ENCODE data around the gene MALSU1.

The MALSU1 gene

GRCh38 chr7:23279819-23280525 is 19.2 kb upstream of the MALSU1 start:
- no peaks in the 10 kb centered on the region for H3K27me3 ChIP-seq (ENCODE audit: insufficient read depth, low read depth, severe bottlenecking)
- TF ChIP-seq CTCF (IDR thresholded peaks at IDR 0.05; ENCODE audit: low read depth, low read length), result no peak
- no peaks in the 10 kb centered on the region for H3K36me3 ChIP-seq
- no peak for DNase-seq
- H3K27ac ChIP-seq, result no peak overlapping the region
- no peak overlapping the region for H3K4me3 ChIP-seq (ENCODE audit: low read depth, low read length)
- no peaks in the 10 kb centered on the region for H3K9me3 ChIP-seq (ENCODE audit: severe bottlenecking)

- H3K9me3 ChIP-seq (ENCODE audit: severe bottlenecking), result no peaks in the 10 kb centered on the region
- H3K27ac ChIP-seq, result no peak overlapping the region
- H3K36me3 ChIP-seq, result no peaks in the 10 kb centered on the region
- H3K4me3 ChIP-seq (ENCODE audit: low read depth, low read length), result no peak overlapping the region
- no peaks in the 10 kb centered on the region for H3K27me3 ChIP-seq (ENCODE audit: insufficient read depth, low read depth, severe bottlenecking)
- TF ChIP-seq CTCF (IDR thresholded peaks at IDR 0.05; ENCODE audit: low read depth, low read length), result no peak
- no peak for DNase-seq
Measured at GRCh38 chr7:23283086-23283485, 16.1 kb upstream of the MALSU1 start.

- H3K4me3 ChIP-seq (ENCODE audit: low read depth, low read length), result no peak overlapping the region
- no peak overlapping the region for H3K27ac ChIP-seq
- no peaks in the 10 kb centered on the region for H3K27me3 ChIP-seq (ENCODE audit: insufficient read depth, low read depth, severe bottlenecking)
- H3K9me3 ChIP-seq (ENCODE audit: severe bottlenecking), result no peaks in the 10 kb centered on the region
- no peak for DNase-seq
- TF ChIP-seq CTCF (IDR thresholded peaks at IDR 0.05; ENCODE audit: low read depth, low read length), result no peak
- no peaks in the 10 kb centered on the region for H3K36me3 ChIP-seq
Measured at GRCh38 chr7:23284871-23285270, 14.3 kb upstream of the MALSU1 start.

GRCh38 chr7:23285657-23286646 is 13.2 kb upstream of the MALSU1 start:
- Histone ChIP-seq H3K4me3 (ENCODE audit: low read depth, low read length) (no peak overlapping the region), H3K27ac (no peak overlapping the region), H3K36me3 (no peaks in the 10 kb centered on the region), H3K9me3 (ENCODE audit: severe bottlenecking) (no peaks in the 10 kb centered on the region), H3K27me3 (ENCODE audit: insufficient read depth, low read depth, severe bottlenecking) (no peaks in the 10 kb centered on the region)
- TF ChIP-seq CTCF (IDR thresholded peaks at IDR 0.05; ENCODE audit: low read depth, low read length), result no peak
- DNase-seq, result no peak

GRCh38 chr7:23287612-23288011 is 11.5 kb upstream of the MALSU1 start:
- Histone ChIP-seq H3K4me3 (ENCODE audit: low read depth, low read length) (no peak overlapping the region), H3K27me3 (ENCODE audit: insufficient read depth, low read depth, severe bottlenecking) (no peaks in the 10 kb centered on the region), H3K27ac (no peak overlapping the region), H3K9me3 (ENCODE audit: severe bottlenecking) (no peaks in the 10 kb centered on the region), H3K36me3 (no peaks in the 10 kb centered on the region)
- no peak for DNase-seq
- no peak for TF ChIP-seq CTCF (IDR thresholded peaks at IDR 0.05; ENCODE audit: low read depth, low read length)
